ENCODE measurements around the gene ATP1A1.

DNA sequence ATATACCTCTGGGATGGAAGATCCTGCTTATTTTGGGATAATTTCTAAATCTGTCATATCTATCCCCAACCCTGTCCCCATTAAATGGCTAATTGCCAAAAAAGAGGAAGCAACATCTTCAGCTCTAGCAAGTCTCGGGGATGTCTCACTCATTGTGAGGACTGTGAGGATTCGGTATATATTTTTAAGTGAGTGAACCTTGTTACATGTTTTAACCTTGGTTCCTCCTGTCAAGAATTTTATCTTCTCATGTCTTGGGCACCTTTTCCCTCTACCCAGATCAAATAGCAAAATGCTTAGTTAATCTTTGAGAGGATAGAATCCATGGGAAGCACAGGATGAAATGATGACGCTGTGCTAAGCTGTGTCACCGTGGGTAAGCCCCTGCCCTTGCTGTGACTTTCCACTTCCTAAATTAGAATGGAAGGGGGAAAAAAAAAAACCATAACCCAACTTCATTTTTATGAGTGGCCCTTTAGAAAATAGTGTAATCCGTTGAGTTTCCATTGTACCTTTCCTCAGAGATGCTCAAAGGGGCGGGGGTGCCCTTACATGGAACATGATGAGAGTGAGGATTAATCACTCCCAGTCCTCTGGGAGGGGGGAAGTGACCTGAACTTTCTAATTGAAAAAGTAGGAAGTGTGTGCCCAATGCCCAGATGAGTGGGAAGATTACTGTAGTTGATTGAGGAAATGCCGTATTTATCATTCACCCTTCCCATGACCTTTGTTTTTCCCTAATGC is 7.6 kb downstream of the ATP1A1 start:
- TF ChIP-seq, protein P1, sequence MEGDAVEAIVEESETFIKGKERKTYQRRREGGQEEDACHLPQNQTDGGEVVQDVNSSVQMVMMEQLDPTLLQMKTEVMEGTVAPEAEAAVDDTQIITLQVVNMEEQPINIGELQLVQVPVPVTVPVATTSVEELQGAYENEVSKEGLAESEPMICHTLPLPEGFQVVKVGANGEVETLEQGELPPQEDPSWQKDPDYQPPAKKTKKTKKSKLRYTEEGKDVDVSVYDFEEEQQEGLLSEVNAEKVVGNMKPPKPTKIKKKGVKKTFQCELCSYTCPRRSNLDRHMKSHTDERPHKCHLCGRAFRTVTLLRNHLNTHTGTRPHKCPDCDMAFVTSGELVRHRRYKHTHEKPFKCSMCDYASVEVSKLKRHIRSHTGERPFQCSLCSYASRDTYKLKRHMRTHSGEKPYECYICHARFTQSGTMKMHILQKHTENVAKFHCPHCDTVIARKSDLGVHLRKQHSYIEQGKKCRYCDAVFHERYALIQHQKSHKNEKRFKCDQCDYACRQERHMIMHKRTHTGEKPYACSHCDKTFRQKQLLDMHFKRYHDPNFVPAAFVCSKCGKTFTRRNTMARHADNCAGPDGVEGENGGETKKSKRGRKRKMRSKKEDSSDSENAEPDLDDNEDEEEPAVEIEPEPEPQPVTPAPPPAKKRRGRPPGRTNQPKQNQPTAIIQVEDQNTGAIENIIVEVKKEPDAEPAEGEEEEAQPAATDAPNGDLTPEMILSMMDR (conservative IDR thresholded peaks at IDR 0.05; ENCODE audit: low read length) = no peak
- TF ChIP-seq EZH2phosphoT487 (IDR thresholded peaks at IDR 0.05; ENCODE audit: borderline replicate concordance, low read depth, low read length) = no peak

Data from OCI-LY7 (cell line).